M059J (cell line): ENCODE measurements around the gene SND1. TPM values are rescaled to one million over a fixed set of nuclear protein-coding genes. Genes with fewer than 3 reads are reported as not detected.

Experiments
- DNase-seq: peaks from one replicate; pipeline ENCODE4 v3.0.0-alpha.2; 2012; ENCODE audit warnings: low read depth
- total RNA-seq: library from RNA; depleted of rRNA; stranded (reverse); fragments of >200 nt; shearing (Covaris generic); gene quantifications from 2 replicates; pipeline ENCODE4 v1.2.3, GENCODE V29; 2014

Gene SND1
- total RNA-seq, 1 experiment from 2014 or later: 171 TPM

- no peak for DNase-seq
These were observed 78.8 kb downstream of the SND1 start for GRCh38 chr7:127730658-127731276.

- no peak for DNase-seq
These were observed 79.6 kb downstream of the SND1 start for GRCh38 chr7:127731431-127732080.

GRCh38 chr7:127732306-127732705, 80.3 kb downstream of the SND1 start:
- DNase-seq: no peak

- DNase-seq: no peak
These were observed 82.0 kb downstream of the SND1 start for GRCh38 chr7:127733986-127734385.

GRCh38 chr7:127736511-127736910, 84.5 kb downstream of the SND1 start:
- DNase-seq: no peak

GRCh38 chr7:127738859-127739258, 86.9 kb downstream of the SND1 start:
- no peak for DNase-seq

GRCh38 chr7:127741764-127742375, 89.9 kb downstream of the SND1 start:
- DNase-seq: no peak

- DNase-seq: peak; percentile 7
These were observed 93.5 kb downstream of the SND1 start for GRCh38 chr7:127745445-127745844.

GRCh38 chr7:127751062-127751461, 99.1 kb downstream of the SND1 start:
- peak; percentile 67 for DNase-seq

- DNase-seq: peak; percentile 22
These were observed 99.8 kb downstream of the SND1 start for GRCh38 chr7:127751490-127752448.

GRCh38 chr7:127752829-127753228, 100.8 kb downstream of the SND1 start:
- no peak for DNase-seq

- DNase-seq: no peak
These were observed 102.5 kb downstream of the SND1 start for GRCh38 chr7:127754457-127754856.

GRCh38 chr7:127755521-127755920, 103.5 kb downstream of the SND1 start:
- no peak for DNase-seq

GRCh38 chr7:127755965-127756364, 104.0 kb downstream of the SND1 start:
- no peak for DNase-seq

- DNase-seq: no peak
These were observed 106.1 kb downstream of the SND1 start for GRCh38 chr7:127758105-127758504.

- DNase-seq: no peak
These were observed 106.9 kb downstream of the SND1 start for GRCh38 chr7:127758845-127759244.

GRCh38 chr7:127759945-127760421, 108.0 kb downstream of the SND1 start:
- DNase-seq: no peak

- DNase-seq: no peak
These were observed 108.5 kb downstream of the SND1 start for GRCh38 chr7:127760436-127761031.

- DNase-seq: no peak
These were observed 109.2 kb downstream of the SND1 start for GRCh38 chr7:127761196-127761595.

- DNase-seq: no peak
These were observed 112.7 kb downstream of the SND1 start for GRCh38 chr7:127764681-127765080.

GRCh38 chr7:127765150-127765549, 113.2 kb downstream of the SND1 start:
- DNase-seq: no peak
